Measurements from ENCODE around the gene SAFB2.
A peak's percentile ranks its signal among the peaks of the same experiment; 100 is the strongest.

Gene SAFB2

DNA sequence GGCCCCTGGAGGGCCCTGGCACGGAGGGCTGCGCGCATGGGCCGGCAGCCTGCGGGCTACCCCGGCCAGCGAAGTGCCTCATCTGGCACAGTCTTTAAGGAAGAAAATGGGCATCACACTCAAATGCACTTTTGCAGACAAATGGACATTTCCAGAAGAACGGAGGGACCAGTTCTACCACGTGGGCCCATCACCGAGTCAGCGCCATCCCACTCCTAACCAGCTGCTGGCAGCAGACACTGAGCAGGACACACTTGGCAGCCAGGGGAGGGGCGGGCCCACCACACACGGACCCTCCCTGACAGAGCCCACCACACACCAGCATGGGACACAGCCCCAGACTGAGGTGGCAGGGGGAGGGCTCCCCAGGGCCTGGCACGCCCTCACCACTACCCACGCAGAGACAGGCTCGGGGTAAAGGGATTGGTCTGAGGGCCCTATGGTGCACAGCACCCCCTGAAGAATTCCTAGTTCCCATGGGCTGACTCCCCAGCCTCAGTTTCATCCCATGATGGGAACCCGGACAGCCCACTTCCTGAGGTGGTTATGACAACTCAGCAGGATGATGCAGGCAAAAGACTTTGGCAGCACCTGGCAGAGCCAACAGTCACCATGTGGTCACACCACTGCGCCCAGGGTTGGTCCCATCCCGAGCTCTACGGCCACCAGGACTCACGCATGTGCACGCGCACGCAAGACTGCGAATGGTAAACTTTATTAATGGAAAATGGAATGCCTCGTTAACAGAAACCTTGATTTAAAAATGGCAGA, 36.1 kb downstream of the SAFB2 start:
- TF ChIP-seq, protein P1, sequence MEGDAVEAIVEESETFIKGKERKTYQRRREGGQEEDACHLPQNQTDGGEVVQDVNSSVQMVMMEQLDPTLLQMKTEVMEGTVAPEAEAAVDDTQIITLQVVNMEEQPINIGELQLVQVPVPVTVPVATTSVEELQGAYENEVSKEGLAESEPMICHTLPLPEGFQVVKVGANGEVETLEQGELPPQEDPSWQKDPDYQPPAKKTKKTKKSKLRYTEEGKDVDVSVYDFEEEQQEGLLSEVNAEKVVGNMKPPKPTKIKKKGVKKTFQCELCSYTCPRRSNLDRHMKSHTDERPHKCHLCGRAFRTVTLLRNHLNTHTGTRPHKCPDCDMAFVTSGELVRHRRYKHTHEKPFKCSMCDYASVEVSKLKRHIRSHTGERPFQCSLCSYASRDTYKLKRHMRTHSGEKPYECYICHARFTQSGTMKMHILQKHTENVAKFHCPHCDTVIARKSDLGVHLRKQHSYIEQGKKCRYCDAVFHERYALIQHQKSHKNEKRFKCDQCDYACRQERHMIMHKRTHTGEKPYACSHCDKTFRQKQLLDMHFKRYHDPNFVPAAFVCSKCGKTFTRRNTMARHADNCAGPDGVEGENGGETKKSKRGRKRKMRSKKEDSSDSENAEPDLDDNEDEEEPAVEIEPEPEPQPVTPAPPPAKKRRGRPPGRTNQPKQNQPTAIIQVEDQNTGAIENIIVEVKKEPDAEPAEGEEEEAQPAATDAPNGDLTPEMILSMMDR (IDR thresholded peaks at IDR 0.05; ENCODE audit: low read depth, low read length, missing control alignments): no peak
- no peak for DNase-seq (ENCODE audit: extremely low read depth, low read depth)
- H3K4me3 ChIP-seq (replicated peaks; ENCODE audit: low read depth, low read length): no peak overlapping the region

DNA sequence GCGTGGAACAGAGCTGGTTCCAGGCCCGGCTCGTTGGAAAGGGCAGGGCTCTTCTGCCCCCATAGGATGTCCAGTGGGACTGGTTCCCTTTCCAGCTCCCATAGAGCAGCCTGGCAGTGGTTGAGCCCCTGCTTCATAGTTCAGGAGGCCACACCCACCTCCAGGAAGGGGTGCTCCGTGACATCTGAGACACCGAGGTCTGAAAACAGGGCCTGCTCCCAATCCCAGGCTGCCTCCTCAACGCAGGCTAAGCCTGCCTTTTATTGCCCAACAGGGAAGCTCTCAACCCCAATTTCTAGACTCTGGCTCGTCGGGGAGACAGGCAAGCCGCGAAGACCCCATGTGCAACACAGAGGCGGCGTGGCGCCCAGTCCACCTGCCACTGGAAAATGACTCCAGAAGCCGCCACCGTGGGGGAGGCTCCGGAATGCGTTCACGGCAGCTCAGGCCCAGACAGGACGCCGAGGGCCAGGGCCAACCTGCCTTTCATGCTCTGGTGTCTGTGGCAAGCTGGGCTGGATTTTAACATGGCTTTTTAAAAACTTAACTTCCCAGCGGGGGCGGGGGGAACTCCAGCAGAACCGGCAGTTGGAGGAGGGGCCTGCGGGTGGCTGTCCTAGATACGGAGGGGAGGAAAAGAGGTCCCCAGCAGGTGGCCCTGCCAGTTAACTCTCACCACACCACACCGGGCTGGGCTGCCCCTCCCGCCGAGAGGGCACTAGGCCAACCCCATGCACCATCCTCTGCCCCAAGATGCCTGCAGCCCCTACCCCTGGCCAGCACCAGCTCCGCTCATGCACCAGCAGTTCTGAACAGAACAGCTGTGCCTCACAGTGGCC, 36.9 kb downstream of the SAFB2 start:
- H3K4me3 ChIP-seq (replicated peaks; ENCODE audit: low read depth, low read length): no peak overlapping the region
- TF ChIP-seq, protein P1 (IDR thresholded peaks at IDR 0.05; ENCODE audit: low read depth, low read length, missing control alignments): no peak
- DNase-seq (ENCODE audit: extremely low read depth, low read depth): no peak

DNA sequence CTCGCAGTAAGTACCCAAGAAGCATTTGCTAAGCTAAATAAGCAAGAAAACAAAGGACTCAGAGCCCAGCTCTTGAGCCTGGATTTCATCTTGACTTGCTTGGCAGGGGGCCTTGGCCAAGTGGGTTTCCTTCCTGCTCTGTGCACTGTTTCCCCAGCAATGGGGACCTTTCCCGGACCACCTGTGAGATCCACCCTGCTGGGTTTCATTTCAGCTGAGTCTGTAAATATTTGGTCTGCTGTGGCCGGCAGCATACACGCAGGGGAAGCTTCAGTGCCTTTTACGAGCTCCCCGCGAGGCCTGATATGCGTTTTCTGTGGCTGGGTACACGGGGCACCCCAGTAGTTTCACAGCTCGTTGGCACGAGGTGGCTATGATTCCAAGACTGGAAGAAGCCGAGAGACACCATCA, 42.4 kb downstream of the SAFB2 start:
- TF ChIP-seq, protein P1 (IDR thresholded peaks at IDR 0.05; ENCODE audit: low read depth, low read length, missing control alignments): no peak
- DNase-seq (ENCODE audit: extremely low read depth, low read depth): no peak

DNA sequence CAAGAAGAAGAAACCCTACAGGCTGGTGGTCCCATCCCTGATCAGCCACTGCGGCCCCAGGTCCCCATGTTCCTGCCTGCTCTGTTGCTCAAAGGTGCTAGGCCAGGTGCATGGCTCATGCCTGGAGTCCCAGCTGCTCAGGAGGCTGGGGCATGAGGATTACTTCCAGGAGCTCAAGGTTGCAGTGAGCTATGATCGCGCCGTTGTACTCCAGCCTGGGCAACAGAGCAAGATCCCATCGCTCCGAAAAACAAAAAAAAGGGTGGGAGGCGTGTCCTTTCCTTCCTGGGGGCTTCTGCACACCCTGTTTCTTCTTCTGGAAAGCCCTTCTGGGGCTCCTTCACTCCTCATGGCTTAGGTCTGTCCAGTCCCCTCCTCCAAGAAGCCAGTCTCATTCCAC, 42.9 kb downstream of the SAFB2 start:
- TF ChIP-seq, protein P1 (IDR thresholded peaks at IDR 0.05; ENCODE audit: low read depth, low read length, missing control alignments): no peak
- DNase-seq (ENCODE audit: extremely low read depth, low read depth): no peak
- no peak overlapping the region for H3K4me3 ChIP-seq (replicated peaks; ENCODE audit: low read depth, low read length)

More for the DNA sequence above, 42.4 kb downstream of the SAFB2 start:
- no peak overlapping the region for H3K4me3 ChIP-seq (replicated peaks; ENCODE audit: low read depth, low read length)

DNA sequence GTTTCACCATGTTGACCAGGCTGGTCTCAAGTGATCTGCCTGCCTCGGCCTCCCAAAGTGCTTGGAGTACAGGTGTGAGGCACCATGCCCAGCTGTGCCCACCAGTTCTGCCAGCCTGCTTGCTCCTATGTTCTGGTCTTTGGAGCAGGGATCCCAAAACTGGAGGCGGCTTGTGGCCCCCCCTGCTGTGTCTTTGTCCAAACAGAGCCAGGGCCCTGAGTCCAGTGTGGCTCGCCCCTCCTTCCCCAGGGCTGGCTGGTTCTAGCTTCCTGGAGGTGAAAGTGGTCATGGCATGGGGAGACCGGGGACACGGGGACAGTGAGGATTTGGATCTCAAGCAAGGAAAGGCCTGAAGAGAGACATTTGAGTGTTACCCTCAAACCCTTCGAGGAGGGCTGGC, 43.3 kb downstream of the SAFB2 start:
- no peak overlapping the region for H3K4me3 ChIP-seq (replicated peaks; ENCODE audit: low read depth, low read length)
- DNase-seq (ENCODE audit: extremely low read depth, low read depth): no peak
- TF ChIP-seq, protein P1 (IDR thresholded peaks at IDR 0.05; ENCODE audit: low read depth, low read length, missing control alignments): no peak

DNA sequence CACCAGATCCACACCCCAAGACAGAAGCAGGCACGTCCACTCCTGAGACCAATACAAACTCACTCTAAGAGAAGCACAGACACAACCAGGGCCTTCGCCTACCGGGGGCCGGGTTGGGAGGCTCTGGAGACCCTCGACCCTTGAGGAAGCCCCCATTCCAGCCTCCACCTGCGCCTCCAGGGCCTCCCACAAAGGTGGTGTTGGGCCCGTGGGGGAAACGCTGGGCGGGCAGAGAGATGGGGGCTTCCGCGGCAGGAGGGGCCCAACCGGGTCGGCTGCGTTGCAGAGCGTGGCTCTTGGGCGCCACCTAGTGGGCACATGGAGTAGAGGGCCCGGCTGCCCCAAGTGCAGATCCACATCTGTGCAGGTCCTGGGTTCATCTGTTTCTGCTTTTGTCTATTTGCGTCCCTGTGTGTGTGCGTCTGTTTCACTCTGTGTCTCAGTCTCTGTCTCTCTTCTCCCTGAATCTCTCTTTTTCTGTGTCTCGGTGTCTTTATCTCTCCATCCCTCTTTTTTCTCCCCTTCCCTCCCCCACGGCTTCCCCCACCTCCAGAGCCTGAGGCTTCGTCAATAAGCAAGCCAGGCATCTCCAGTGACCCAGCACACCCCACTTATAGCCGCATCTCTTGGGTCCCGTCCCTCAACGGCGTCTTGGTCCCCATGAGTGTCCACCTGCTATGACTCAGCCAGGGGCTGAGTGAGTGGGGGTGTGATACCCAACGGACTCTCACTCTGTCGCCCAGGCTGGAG, 44.3 kb downstream of the SAFB2 start:
- peak; percentile 52 for DNase-seq (ENCODE audit: extremely low read depth, low read depth)
- TF ChIP-seq, protein P1 (IDR thresholded peaks at IDR 0.05; ENCODE audit: low read depth, low read length, missing control alignments): peak; percentile 98
- no peak overlapping the region for H3K4me3 ChIP-seq (replicated peaks; ENCODE audit: low read depth, low read length)

All from HFF-Myc (cell line).